Measurements from ENCODE around the gene SCFD1. TPM values are rescaled to one million over a fixed set of nuclear protein-coding genes. Genes with fewer than 3 reads are reported as not detected.
"Not testable (repeated sequence)": the region's sequence is repeated elsewhere in the genome, so short reads cannot be mapped to it uniquely, and the experiment has no call there.

Gene SCFD1
- total RNA-seq, 1 donor from 2014 or later = 68.8 TPM

- Mint-ChIP-seq H3K27me3 (no peaks in the 10 kb centered on the region), H3K36me3 (peaks cover 17% of the 10 kb centered on the region), H3K9me3 (no peaks in the 10 kb centered on the region), H3K4me1 (ENCODE audit: unreplicated experiment) (no peaks in the 10 kb centered on the region), H3K4me3 (no peak overlapping the region), H3K27ac (no peak overlapping the region)
- no peak for DNase-seq (ENCODE audit: extremely low spot score, unreplicated experiment)
- no peak for TF ChIP-seq CTCF (conservative IDR thresholded peaks at IDR 0.05)
Measured at GRCh38 chr14:30603402-30603801, 18.7 kb upstream of the SCFD1 start.

- not testable (repeated sequence) for H3K4me3 Mint-ChIP-seq; H3K27ac Mint-ChIP-seq; H3K4me1 Mint-ChIP-seq (ENCODE audit: unreplicated experiment); DNase-seq (ENCODE audit: extremely low spot score, unreplicated experiment); H3K9me3 Mint-ChIP-seq; H3K27me3 Mint-ChIP-seq
- peaks cover 20% of the 10 kb centered on the region for H3K36me3 Mint-ChIP-seq
Measured at GRCh38 chr14:30604696-30605095, 17.4 kb upstream of the SCFD1 start.

GRCh38 chr14:30607156-30607780, 14.9 kb upstream of the SCFD1 start:
- H3K4me1 Mint-ChIP-seq (ENCODE audit: unreplicated experiment) = peaks cover 7% of the 10 kb centered on the region
- TF ChIP-seq CTCF (conservative IDR thresholded peaks at IDR 0.05) = no peak
- H3K27me3 Mint-ChIP-seq = no peaks in the 10 kb centered on the region
- H3K36me3 Mint-ChIP-seq = peaks cover 12% of the 10 kb centered on the region
- H3K9me3 Mint-ChIP-seq = no peaks in the 10 kb centered on the region
- H3K27ac Mint-ChIP-seq = no peak overlapping the region
- no peak overlapping the region for H3K4me3 Mint-ChIP-seq
- DNase-seq (ENCODE audit: extremely low spot score, unreplicated experiment) = no peak

GRCh38 chr14:30608533-30609006, 13.5 kb upstream of the SCFD1 start:
- Mint-ChIP-seq H3K27ac (peak overlapping the region; percentile 50), H3K4me3 (no peak overlapping the region), H3K9me3 (no peaks in the 10 kb centered on the region), H3K27me3 (no peaks in the 10 kb centered on the region), H3K4me1 (ENCODE audit: unreplicated experiment) (peaks cover 7% of the 10 kb centered on the region), H3K36me3 (peaks cover 16% of the 10 kb centered on the region)
- no peak for TF ChIP-seq CTCF (conservative IDR thresholded peaks at IDR 0.05)
- DNase-seq (ENCODE audit: extremely low spot score, unreplicated experiment) = no peak

- DNase-seq (ENCODE audit: extremely low spot score, unreplicated experiment) = no peak
- peaks cover 7% of the 10 kb centered on the region for H3K4me1 Mint-ChIP-seq (ENCODE audit: unreplicated experiment)
- H3K27me3 Mint-ChIP-seq = no peaks in the 10 kb centered on the region
- peaks cover 12% of the 10 kb centered on the region for H3K36me3 Mint-ChIP-seq
- H3K27ac Mint-ChIP-seq = peak overlapping the region; percentile 74
- no peak overlapping the region for H3K4me3 Mint-ChIP-seq
- no peaks in the 10 kb centered on the region for H3K9me3 Mint-ChIP-seq
- peak; percentile 29 for TF ChIP-seq CTCF (conservative IDR thresholded peaks at IDR 0.05)
Measured at GRCh38 chr14:30610787-30611343, 11.3 kb upstream of the SCFD1 start.

- H3K27ac Mint-ChIP-seq = no peak overlapping the region
- H3K4me3 Mint-ChIP-seq = no peak overlapping the region
- H3K4me1 Mint-ChIP-seq (ENCODE audit: unreplicated experiment) = peaks cover 7% of the 10 kb centered on the region
- peaks cover 9% of the 10 kb centered on the region for H3K36me3 Mint-ChIP-seq
- H3K9me3 Mint-ChIP-seq = no peaks in the 10 kb centered on the region
- no peak for DNase-seq (ENCODE audit: extremely low spot score, unreplicated experiment)
- TF ChIP-seq CTCF (conservative IDR thresholded peaks at IDR 0.05) = no peak
- H3K27me3 Mint-ChIP-seq = no peaks in the 10 kb centered on the region
Measured at GRCh38 chr14:30614155-30614554, 8.0 kb upstream of the SCFD1 start.

Measured in type B pancreatic cell (in vitro differentiated cells).